ENCODE data around the gene GRID2.

GRID2 gene

GRCh38 chr4:93407493-93408275 is 1103.9 kb downstream of the GRID2 start:
- no peak for DNase-seq (ENCODE audit: extremely low read depth, low read depth)
- no peak for TF ChIP-seq CTCF (IDR thresholded peaks at IDR 0.05; ENCODE audit: low read depth, low read length)

- no peak for DNase-seq (ENCODE audit: extremely low read depth, low read depth)
- TF ChIP-seq CTCF (IDR thresholded peaks at IDR 0.05; ENCODE audit: low read depth, low read length), result no peak
Observed at GRCh38 chr4:93409035-93409434, 1105.3 kb downstream of the GRID2 start.

- no peak for DNase-seq (ENCODE audit: extremely low read depth, low read depth)
Observed at GRCh38 chr4:93414041-93414550, 1110.3 kb downstream of the GRID2 start.

GRCh38 chr4:93416344-93417128 is 1112.8 kb downstream of the GRID2 start:
- no peak for DNase-seq (ENCODE audit: extremely low read depth, low read depth)
- TF ChIP-seq CTCF (IDR thresholded peaks at IDR 0.05; ENCODE audit: low read depth, low read length), result no peak

More at GRCh38 chr4:93414041-93414550, 1110.3 kb downstream of the GRID2 start:
- TF ChIP-seq CTCF (IDR thresholded peaks at IDR 0.05; ENCODE audit: low read depth, low read length), result no peak

- no peak for TF ChIP-seq CTCF (IDR thresholded peaks at IDR 0.05; ENCODE audit: low read depth, low read length)
- no peak for DNase-seq (ENCODE audit: extremely low read depth, low read depth)
Observed at GRCh38 chr4:93431371-93431770, 1127.6 kb downstream of the GRID2 start.

- TF ChIP-seq CTCF (IDR thresholded peaks at IDR 0.05; ENCODE audit: low read depth, low read length), result no peak
- DNase-seq (ENCODE audit: extremely low read depth, low read depth), result no peak
Observed at GRCh38 chr4:93433840-93434239, 1130.1 kb downstream of the GRID2 start.

All from AG09319 (cell line).